C4-2B (cell line): ENCODE measurements around the gene TTC34.

Source experiments
- H3K27ac ChIP-seq: fragments of 450-650 bp; 2 replicates; pipeline ENCODE4 v1.5.1; 2017
- ZFX ChIP-seq: fragments of 450-650 bp; IDR thresholded peaks from 2 replicates; pipeline ENCODE4 v1.6.1; 2017
- TF ChIP-seq, protein P1 (sequence below): fragments of 450-650 bp; conservative IDR thresholded peaks from 2 replicates; pipeline ENCODE4 v1.5.1; 2017; ENCODE audit warnings: mild to moderate bottlenecking

Gene TTC34

DNA sequence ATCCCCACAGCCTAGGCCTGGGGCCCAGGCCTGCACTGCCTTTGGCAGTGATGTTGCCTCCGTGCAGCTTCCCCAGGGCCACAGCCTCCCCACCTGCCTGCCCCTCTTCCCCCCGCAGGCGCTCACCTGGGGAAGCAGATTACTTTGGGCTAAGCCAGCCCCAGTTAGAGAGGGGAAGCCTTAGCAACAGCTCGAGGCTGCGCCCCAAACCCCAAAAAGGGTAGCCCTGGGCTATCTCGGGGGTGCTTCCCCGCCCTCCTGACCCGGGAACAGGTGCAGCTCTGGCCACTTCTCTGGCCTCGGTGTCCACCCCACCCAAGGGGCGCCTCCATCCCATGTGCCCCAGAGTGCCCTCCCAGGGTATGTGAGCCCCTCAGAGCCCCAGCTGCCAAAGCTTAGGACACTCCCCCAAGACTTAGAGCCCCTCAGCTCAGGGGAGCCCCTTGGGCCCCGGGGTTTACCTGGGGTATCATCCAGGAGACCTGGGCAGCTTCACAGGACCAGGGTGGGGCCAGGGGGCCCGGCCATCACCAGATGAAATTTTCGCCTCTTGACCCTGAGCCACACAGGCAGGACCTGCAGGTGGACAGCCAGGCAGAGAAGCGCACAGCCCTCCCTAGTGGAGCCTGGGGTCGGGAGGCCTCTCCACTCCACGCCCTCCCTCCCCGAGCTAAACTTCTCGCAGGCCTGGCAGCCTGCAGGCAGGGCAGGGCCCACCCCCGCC, 3.3 kb upstream of the TTC34 start:
- H3K27ac ChIP-seq = no peak overlapping the region
- TF ChIP-seq, protein P1, sequence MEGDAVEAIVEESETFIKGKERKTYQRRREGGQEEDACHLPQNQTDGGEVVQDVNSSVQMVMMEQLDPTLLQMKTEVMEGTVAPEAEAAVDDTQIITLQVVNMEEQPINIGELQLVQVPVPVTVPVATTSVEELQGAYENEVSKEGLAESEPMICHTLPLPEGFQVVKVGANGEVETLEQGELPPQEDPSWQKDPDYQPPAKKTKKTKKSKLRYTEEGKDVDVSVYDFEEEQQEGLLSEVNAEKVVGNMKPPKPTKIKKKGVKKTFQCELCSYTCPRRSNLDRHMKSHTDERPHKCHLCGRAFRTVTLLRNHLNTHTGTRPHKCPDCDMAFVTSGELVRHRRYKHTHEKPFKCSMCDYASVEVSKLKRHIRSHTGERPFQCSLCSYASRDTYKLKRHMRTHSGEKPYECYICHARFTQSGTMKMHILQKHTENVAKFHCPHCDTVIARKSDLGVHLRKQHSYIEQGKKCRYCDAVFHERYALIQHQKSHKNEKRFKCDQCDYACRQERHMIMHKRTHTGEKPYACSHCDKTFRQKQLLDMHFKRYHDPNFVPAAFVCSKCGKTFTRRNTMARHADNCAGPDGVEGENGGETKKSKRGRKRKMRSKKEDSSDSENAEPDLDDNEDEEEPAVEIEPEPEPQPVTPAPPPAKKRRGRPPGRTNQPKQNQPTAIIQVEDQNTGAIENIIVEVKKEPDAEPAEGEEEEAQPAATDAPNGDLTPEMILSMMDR = no peak
- TF ChIP-seq ZFX = no peak

DNA sequence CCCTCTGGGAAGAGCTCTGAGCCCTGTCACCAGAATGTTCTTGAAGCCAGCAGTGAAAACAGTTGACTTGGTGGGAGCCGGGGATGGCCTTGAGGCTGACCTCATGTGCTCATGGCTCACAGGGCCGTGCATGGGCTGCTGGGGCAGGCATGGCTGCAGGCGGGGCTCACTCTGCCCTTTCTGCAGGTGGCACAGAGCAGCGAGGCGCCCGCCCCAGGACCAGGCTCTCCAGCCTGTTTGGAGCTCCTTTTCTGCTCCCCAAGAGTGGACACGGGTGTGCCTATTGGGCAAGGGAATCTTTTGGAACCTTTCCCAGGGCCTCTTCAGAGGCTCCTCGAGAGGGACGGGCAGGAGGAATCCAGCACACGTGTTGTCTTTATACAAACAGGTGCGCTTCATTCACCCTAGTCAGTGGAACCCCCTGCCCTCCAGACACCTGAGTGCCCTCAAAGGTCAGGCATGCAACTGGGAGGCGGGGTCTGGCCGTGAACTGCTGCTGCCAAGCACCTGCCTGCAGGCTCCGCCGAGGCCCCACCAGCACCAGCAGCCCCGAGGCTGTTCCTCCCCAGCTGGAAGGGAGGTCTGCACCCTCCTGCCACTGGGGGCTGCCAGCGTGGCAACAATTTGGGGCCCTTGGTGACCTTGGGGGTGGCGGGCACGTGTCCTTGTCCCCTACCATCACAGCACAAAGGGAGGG, 2.6 kb upstream of the TTC34 start:
- no peak overlapping the region for H3K27ac ChIP-seq
- TF ChIP-seq, protein P1 = no peak
- no peak for TF ChIP-seq ZFX

DNA sequence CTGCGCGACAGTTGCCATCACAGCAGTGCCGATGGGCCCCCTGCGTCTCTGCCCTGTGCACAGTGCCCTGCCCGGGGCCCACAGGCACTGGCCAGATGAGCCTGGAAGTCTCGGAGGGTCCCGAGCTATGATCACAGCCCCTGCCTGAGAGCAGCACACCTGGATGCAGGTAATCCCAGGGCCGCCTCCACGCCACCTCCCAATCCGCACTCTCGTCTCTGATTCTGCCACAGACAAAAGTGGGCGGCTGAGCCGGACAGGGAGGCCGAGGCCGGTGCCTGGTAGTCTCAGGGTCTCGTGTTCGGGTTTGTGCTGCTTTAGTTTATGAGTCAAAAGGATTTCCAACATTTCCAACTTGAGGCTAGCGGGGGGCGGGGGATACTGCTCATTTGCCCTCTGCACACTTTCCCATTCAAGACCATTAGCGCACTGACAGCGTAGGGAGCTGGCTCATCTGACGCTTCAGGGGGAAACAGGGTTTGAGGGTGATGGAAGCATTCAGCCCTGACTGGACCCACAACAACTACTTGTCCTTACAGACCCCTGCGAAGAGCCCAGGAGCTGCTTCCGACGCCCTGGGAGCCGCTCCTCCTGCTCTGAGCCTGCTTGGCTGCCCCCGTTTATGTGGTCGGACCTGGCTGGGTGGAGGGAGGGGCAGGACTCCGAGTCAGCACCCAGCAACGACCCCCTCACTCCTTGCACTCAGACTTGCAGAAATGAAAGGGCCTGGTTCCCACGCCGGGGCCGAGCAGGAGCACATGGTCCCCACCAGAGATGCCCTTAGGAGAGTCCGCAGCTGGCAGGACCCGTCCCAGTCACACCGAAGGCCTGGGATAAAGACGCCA, 1.8 kb upstream of the TTC34 start:
- H3K27ac ChIP-seq = no peak overlapping the region
- TF ChIP-seq, protein P1 = no peak
- no peak for TF ChIP-seq ZFX

DNA sequence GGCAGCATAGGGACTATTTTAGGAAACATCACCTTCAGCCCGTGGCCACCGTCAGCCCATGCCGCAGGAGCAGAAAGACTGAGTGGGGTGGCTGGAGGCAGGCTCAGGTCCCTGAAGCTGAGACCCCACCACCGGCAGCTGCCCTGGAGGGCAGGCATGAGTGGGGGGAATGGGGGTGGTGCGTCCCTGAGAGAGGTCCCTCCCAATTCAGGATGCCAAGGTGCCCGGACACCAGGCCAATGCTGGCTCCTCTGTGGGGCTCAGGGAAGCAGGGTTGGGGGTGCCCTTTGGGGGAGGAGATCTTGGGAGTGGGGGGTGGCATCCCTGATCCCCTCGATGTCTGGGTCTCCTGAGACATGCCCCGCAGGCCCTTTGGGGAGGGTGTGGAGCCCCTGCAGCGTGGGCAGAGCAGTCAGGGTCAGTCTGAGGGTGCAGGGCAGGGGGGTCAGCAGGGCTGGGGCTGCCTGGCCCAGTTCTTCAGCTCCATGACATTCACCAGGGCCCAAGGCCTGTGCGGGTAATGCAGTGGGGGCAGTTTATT, 998 bp upstream of the TTC34 start:
- H3K27ac ChIP-seq = no peak overlapping the region
- TF ChIP-seq ZFX = no peak
- TF ChIP-seq, protein P1 = no peak

DNA sequence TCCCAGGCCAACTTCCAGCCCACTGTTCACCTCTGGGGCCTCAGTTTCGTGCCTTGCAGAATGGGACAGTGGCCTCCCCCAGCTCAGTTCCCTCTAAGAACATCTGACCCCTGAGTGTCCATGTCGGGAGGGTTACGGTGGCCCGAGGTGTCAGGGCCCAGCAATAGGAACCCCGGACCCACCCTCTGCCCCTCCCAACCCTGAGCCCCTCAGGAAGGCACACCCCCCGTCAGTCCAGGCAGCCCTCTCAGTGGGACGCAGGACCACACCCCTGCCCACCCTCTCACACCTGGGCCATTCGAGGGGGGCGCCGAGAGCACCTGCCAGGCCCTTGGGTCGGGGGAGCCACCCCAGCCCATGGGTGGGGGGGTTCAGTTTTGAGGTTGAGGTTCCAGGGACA, 447 bp downstream of the TTC34 start:
- TF ChIP-seq ZFX = no peak
- TF ChIP-seq, protein P1 = no peak
- no peak overlapping the region for H3K27ac ChIP-seq

DNA sequence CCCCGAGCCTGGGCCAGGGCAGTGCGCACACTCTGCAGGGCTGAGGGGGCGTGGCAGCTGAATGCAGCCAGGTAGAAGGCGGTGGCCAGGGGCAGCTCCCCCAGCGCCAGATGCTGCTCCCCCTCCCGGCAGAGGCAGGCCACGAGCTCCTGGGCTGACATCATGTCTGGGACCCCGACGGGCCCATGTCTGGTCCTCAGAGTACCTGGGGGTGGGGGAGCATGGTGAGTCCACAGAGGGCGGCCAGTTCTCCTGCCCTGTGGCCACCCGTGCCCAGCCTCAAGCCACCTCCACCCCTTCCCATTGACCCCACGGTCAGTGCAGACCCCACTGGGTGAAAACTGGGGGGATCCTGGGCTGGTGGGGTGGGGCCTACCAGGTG, 838 bp downstream of the TTC34 start:
- H3K27ac ChIP-seq = no peak overlapping the region
- TF ChIP-seq, protein P1 = no peak
- TF ChIP-seq ZFX = no peak
